ENCODE data around the gene ANGPTL5. TPM values are rescaled to one million over a fixed set of nuclear protein-coding genes. Genes with fewer than 3 reads are reported as not detected.
"Not testable (repeated sequence)": the region's sequence is repeated elsewhere in the genome, so short reads cannot be mapped to it uniquely, and the experiment has no call there.

Gene ANGPTL5
- total RNA-seq (not detected), polyA plus RNA-seq (0.16 TPM)
- long read RNA-seq, donor 1, result 0 reads
- long read RNA-seq, donor 2, result 0 reads
- long read RNA-seq, donor 3, result 0 reads
- long read RNA-seq, donor 4, result 0 reads
- long read RNA-seq, donor 5, result 0 reads
- long read RNA-seq, donor 6, result 0 reads
- long read RNA-seq, donor 7, result 0 reads
- long read RNA-seq, donor 8, result 0 reads
- long read RNA-seq, donor 9, result 0 reads
- long read RNA-seq, donor 10, result 0 reads

GRCh38 chr11:101916422-101916821 is at the start of gene ANGPTL5:
Gene ANGPTL5, minus strand, starts transcription at chr11:101916522. Its CDS starts 8,613 bp downstream, at chr11:101907909.
- Histone ChIP-seq H3K27ac (ENCODE audit: low read depth in 1 of 2, low read length in 1 of 2) (peak within 1 kb of the TSS; percentile 54 to 83), H3K36me3 (ENCODE audit: control insufficient read depth in 2 of 2, insufficient read depth in 2 of 2, low read length in 1 of 2) (no peaks in the 10 kb centered on the region), H3K27me3 (ENCODE audit: control insufficient read depth in 2 of 2, insufficient read depth in 1 of 2, low read length in 1 of 2) (peaks cover 0 to 2% of the 10 kb centered on the region in 2 donors), H3K4me1 (ENCODE audit: control insufficient read depth in 2 of 2, insufficient read depth in 2 of 2, low read length in 2 of 2) (peaks cover 6 to 8% of the 10 kb centered on the region in 2 donors), H3K4me3 (ENCODE audit: low read length in 2 of 2) (peak within 1 kb of the TSS; percentile 61 to 83), H3K9me3 (ENCODE audit: control insufficient read depth in 2 of 2, insufficient read depth in 1 of 2, low read length in 1 of 2) (no peaks in the 10 kb centered on the region)
- WGBS, result 70% methylated on average over 2 of the region's 2 CpGs
- DNase-seq (ENCODE audit: low read depth in 6 of 9, low spot score in 9 of 9), result no peak

DNA sequence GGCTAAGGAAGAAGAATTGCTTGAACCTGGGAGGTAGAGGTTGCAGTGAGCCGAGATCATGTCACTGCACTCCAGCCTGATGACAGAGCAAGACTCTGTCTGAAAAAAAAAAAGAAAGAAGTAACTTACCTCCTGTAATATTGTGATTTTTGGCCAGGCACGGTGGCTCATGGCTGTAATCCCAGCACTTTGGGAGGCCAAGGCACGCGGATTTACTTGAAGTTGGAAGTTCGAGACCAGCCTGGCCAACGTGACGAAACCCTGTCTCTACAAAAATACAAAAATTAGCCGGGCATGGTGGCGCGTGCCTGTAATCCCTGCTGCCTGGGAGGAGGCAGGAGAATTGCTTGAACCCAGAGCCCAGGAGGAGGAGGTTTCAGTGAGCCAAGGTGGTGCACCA is 47.9 kb upstream of the ANGPTL5 start:
- not testable (repeated sequence) for H3K9me3 ChIP-seq (ENCODE audit: control insufficient read depth in 2 of 2, insufficient read depth in 1 of 2, low read length in 1 of 2); H3K4me3 ChIP-seq (ENCODE audit: low read length in 2 of 2); DNase-seq (ENCODE audit: low read depth in 6 of 9, low spot score in 9 of 9); H3K36me3 ChIP-seq (ENCODE audit: control insufficient read depth in 2 of 2, insufficient read depth in 2 of 2, low read length in 1 of 2); H3K27ac ChIP-seq (ENCODE audit: low read depth in 1 of 2, low read length in 1 of 2); H3K27me3 ChIP-seq (ENCODE audit: control insufficient read depth in 2 of 2, insufficient read depth in 1 of 2, low read length in 1 of 2); H3K4me1 ChIP-seq (ENCODE audit: control insufficient read depth in 2 of 2, insufficient read depth in 2 of 2, low read length in 2 of 2)
- WGBS, result 98% methylated on average over 10 of the region's 10 CpGs

- WGBS, result 98% methylated on average over 1 of the region's 1 CpG
- Histone ChIP-seq H3K27me3 (ENCODE audit: control insufficient read depth in 2 of 2, insufficient read depth in 1 of 2, low read length in 1 of 2) (no peaks in the 10 kb centered on the region), H3K27ac (ENCODE audit: low read depth in 1 of 2, low read length in 1 of 2) (no peak overlapping the region), H3K4me1 (ENCODE audit: control insufficient read depth in 2 of 2, insufficient read depth in 2 of 2, low read length in 2 of 2) (no peaks in the 10 kb centered on the region), H3K36me3 (ENCODE audit: control insufficient read depth in 2 of 2, insufficient read depth in 2 of 2, low read length in 1 of 2) (no peaks in the 10 kb centered on the region), H3K4me3 (ENCODE audit: low read length in 2 of 2) (no peak overlapping the region), H3K9me3 (ENCODE audit: control insufficient read depth in 2 of 2, insufficient read depth in 1 of 2, low read length in 1 of 2) (no peaks in the 10 kb centered on the region)
- no peak for DNase-seq (ENCODE audit: low read depth in 6 of 9, low spot score in 9 of 9)
These were observed 43.9 kb upstream of the ANGPTL5 start for GRCh38 chr11:101960231-101960630.

DNA sequence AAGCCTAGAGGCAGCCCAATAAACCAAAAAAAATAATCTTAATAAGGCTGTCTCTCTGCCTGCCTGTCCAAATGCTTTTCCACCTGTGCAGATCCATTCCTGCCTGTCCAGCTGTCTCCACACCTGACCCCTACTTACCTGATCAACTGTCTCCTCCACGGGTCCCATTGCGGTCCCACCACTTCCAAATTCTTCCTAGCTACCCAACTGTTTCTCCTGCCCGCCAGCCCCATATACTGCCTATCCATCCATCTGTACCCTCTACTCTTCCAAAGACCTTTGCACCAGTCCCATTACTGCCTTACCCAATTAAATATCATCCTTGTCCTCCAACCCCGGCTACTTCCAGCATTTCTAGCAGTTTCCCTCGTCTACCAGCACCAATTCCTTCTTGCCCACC is 39.4 kb upstream of the ANGPTL5 start:
- Histone ChIP-seq H3K4me3 (ENCODE audit: low read length in 2 of 2) (no peak overlapping the region), H3K27me3 (ENCODE audit: control insufficient read depth in 2 of 2, insufficient read depth in 1 of 2, low read length in 1 of 2) (no peaks in the 10 kb centered on the region), H3K27ac (ENCODE audit: low read depth in 1 of 2, low read length in 1 of 2) (no peak overlapping the region), H3K9me3 (ENCODE audit: control insufficient read depth in 2 of 2, insufficient read depth in 1 of 2, low read length in 1 of 2) (no peaks in the 10 kb centered on the region), H3K4me1 (ENCODE audit: control insufficient read depth in 2 of 2, insufficient read depth in 2 of 2, low read length in 2 of 2) (no peaks in the 10 kb centered on the region), H3K36me3 (ENCODE audit: control insufficient read depth in 2 of 2, insufficient read depth in 2 of 2, low read length in 1 of 2) (no peaks in the 10 kb centered on the region)
- no peak for DNase-seq (ENCODE audit: low read depth in 6 of 9, low spot score in 9 of 9)
- WGBS, result 93% methylated on average over 5 of the region's 5 CpGs

DNA sequence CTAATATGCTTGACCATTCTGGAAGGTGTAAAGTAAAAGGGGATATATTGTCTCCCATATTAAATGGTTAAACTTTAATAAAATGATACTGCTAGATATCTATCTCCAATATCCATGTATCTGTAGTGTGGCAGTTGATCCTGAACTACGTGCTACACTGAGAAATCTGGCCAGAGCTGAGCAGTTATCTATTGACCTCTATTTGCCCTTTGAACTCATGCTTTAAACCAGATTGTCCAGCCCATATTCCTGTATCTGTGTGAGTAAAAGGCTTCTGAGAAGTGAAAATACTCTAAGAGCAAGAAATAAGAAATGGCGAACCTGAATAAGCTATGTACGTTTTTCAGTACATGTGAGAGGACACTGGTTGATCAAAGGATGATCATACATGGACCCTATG is 39.0 kb upstream of the ANGPTL5 start:
- Histone ChIP-seq H3K4me1 (ENCODE audit: control insufficient read depth in 2 of 2, insufficient read depth in 2 of 2, low read length in 2 of 2) (no peaks in the 10 kb centered on the region), H3K27me3 (ENCODE audit: control insufficient read depth in 2 of 2, insufficient read depth in 1 of 2, low read length in 1 of 2) (no peaks in the 10 kb centered on the region), H3K4me3 (ENCODE audit: low read length in 2 of 2) (no peak overlapping the region), H3K9me3 (ENCODE audit: control insufficient read depth in 2 of 2, insufficient read depth in 1 of 2, low read length in 1 of 2) (no peaks in the 10 kb centered on the region), H3K36me3 (ENCODE audit: control insufficient read depth in 2 of 2, insufficient read depth in 2 of 2, low read length in 1 of 2) (no peaks in the 10 kb centered on the region), H3K27ac (ENCODE audit: low read depth in 1 of 2, low read length in 1 of 2) (no peak overlapping the region)
- no peak for DNase-seq (ENCODE audit: low read depth in 6 of 9, low spot score in 9 of 9)
- WGBS, result 98% methylated on average over 3 of the region's 3 CpGs

- Histone ChIP-seq H3K27ac (ENCODE audit: low read depth in 1 of 2, low read length in 1 of 2) (no peak overlapping the region), H3K27me3 (ENCODE audit: control insufficient read depth in 2 of 2, insufficient read depth in 1 of 2, low read length in 1 of 2) (no peaks in the 10 kb centered on the region), H3K4me1 (ENCODE audit: control insufficient read depth in 2 of 2, insufficient read depth in 2 of 2, low read length in 2 of 2) (no peaks in the 10 kb centered on the region), H3K4me3 (ENCODE audit: low read length in 2 of 2) (no peak overlapping the region), H3K9me3 (ENCODE audit: control insufficient read depth in 2 of 2, insufficient read depth in 1 of 2, low read length in 1 of 2) (no peaks in the 10 kb centered on the region), H3K36me3 (ENCODE audit: control insufficient read depth in 2 of 2, insufficient read depth in 2 of 2, low read length in 1 of 2) (no peaks in the 10 kb centered on the region)
- WGBS, result 78% methylated on average over 1 of the region's 1 CpG
- no peak for DNase-seq (ENCODE audit: low read depth in 6 of 9, low spot score in 9 of 9)
These were observed 33.4 kb upstream of the ANGPTL5 start for GRCh38 chr11:101949680-101950220.

- Histone ChIP-seq H3K27me3 (ENCODE audit: control insufficient read depth in 2 of 2, insufficient read depth in 1 of 2, low read length in 1 of 2) (no peaks in the 10 kb centered on the region), H3K27ac (ENCODE audit: low read depth in 1 of 2, low read length in 1 of 2) (no peak overlapping the region), H3K36me3 (ENCODE audit: control insufficient read depth in 2 of 2, insufficient read depth in 2 of 2, low read length in 1 of 2) (no peaks in the 10 kb centered on the region), H3K4me1 (ENCODE audit: control insufficient read depth in 2 of 2, insufficient read depth in 2 of 2, low read length in 2 of 2) (no peaks in the 10 kb centered on the region), H3K9me3 (ENCODE audit: control insufficient read depth in 2 of 2, insufficient read depth in 1 of 2, low read length in 1 of 2) (no peaks in the 10 kb centered on the region), H3K4me3 (ENCODE audit: low read length in 2 of 2) (no peak overlapping the region)
- WGBS, result 97% methylated on average over 4 of the region's 4 CpGs
- no peak for DNase-seq (ENCODE audit: low read depth in 6 of 9, low spot score in 9 of 9)
These were observed 29.1 kb upstream of the ANGPTL5 start for GRCh38 chr11:101945448-101945847.

GRCh38 chr11:101944923-101945322 is 28.6 kb upstream of the ANGPTL5 start:
- DNase-seq (ENCODE audit: low read depth in 6 of 9, low spot score in 9 of 9), result no peak
- 98% methylated on average over 2 of the region's 2 CpGs for WGBS

DNA sequence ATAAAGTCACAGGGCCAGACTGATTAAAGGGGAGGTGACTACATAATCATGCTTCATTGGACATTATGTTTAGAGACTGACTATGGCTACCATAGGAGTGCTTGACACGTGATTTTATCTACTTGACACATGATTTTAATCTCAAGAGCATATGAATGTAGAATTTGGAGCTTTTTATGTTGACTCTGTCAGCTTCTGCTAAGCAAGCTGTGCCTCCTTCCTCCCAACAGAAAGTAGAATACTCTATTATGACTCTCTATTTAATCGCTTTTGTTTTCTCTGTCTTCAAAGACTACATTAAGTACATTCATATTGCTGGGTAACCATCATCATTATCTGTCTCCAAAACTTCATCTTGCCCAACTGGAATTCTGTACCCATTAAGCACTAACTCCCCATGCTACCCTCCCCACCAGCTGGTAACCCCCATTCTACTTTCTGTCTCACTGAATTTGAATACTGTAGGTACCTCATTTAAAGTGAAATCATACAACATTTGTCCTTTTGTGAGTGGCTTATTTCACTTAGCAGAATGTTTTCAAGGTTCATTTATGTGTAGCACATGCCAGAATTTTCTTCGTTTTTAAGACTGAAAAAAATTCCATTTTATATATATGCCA is 24.7 kb upstream of the ANGPTL5 start:
- Histone ChIP-seq H3K27me3 (ENCODE audit: control insufficient read depth in 2 of 2, insufficient read depth in 1 of 2, low read length in 1 of 2) (no peaks in the 10 kb centered on the region), H3K9me3 (ENCODE audit: control insufficient read depth in 2 of 2, insufficient read depth in 1 of 2, low read length in 1 of 2) (no peaks in the 10 kb centered on the region), H3K4me1 (ENCODE audit: control insufficient read depth in 2 of 2, insufficient read depth in 2 of 2, low read length in 2 of 2) (no peaks in the 10 kb centered on the region), H3K27ac (ENCODE audit: low read depth in 1 of 2, low read length in 1 of 2) (no peak overlapping the region), H3K36me3 (ENCODE audit: control insufficient read depth in 2 of 2, insufficient read depth in 2 of 2, low read length in 1 of 2) (no peaks in the 10 kb centered on the region), H3K4me3 (ENCODE audit: low read length in 2 of 2) (no peak overlapping the region)
- DNase-seq (ENCODE audit: low read depth in 6 of 9, low spot score in 9 of 9), result no peak
- 91% methylated on average over 3 of the region's 3 CpGs for WGBS

More at GRCh38 chr11:101944923-101945322, 28.6 kb upstream of the ANGPTL5 start:
- no peak overlapping the region for H3K4me3 ChIP-seq (ENCODE audit: low read length in 2 of 2)
- H3K4me1 ChIP-seq (ENCODE audit: control insufficient read depth in 2 of 2, insufficient read depth in 2 of 2, low read length in 2 of 2), result no peaks in the 10 kb centered on the region
- H3K27me3 ChIP-seq (ENCODE audit: control insufficient read depth in 2 of 2, insufficient read depth in 1 of 2, low read length in 1 of 2), result no peaks in the 10 kb centered on the region
- no peaks in the 10 kb centered on the region for H3K9me3 ChIP-seq (ENCODE audit: control insufficient read depth in 2 of 2, insufficient read depth in 1 of 2, low read length in 1 of 2)
- no peak overlapping the region for H3K27ac ChIP-seq (ENCODE audit: low read depth in 1 of 2, low read length in 1 of 2)
- no peaks in the 10 kb centered on the region for H3K36me3 ChIP-seq (ENCODE audit: control insufficient read depth in 2 of 2, insufficient read depth in 2 of 2, low read length in 1 of 2)
